Measurements from ENCODE around the gene CCDC116.
A peak's percentile ranks its signal among the peaks of the same experiment; 100 is the strongest.
"Not testable (repeated sequence)": the region's sequence is repeated elsewhere in the genome, so short reads cannot be mapped to it uniquely, and the experiment has no call there.

The CCDC116 gene

GRCh38 chr22:21609556-21610157, 22.9 kb upstream of the CCDC116 start:
- DNase-seq, result not testable (repeated sequence)

DNA sequence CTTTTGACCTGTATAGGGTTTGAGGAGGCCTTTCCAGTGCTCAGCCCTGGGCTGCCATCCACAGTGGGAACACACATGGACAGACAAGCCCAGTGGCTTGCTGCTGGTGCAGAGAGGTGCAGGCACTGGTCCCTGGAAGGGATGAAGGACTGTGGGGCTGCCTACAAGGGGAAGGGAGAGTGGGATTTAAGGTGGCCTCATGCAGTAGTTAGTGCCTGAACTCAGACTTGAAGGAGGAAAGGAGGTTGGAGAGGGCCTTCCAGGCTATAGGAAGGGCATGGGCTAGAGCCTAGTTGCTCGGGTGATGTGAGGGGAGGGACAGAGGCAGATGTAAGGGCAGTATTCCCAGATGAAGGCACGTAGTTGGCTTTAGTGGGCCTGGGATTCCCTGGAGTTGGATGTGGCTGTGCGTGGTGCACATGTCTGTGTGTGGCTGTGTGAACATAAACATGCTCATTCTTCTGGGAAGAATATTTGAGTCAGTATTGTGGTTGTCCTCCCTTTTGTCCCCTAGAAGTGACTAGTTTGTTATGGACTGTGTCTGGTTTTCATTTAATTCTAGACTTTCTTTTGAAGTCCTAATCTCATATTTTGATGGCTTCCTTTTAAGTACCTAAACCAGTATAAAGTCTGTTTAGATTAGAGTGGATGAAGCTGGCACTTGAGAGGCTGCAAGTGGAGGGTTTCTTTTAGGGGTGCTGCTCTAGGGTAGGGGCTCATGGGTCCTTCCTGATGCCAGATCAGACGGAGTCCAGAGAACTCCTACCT, 21.2 kb upstream of the CCDC116 start:
- DNase-seq, result no peak

DNA sequence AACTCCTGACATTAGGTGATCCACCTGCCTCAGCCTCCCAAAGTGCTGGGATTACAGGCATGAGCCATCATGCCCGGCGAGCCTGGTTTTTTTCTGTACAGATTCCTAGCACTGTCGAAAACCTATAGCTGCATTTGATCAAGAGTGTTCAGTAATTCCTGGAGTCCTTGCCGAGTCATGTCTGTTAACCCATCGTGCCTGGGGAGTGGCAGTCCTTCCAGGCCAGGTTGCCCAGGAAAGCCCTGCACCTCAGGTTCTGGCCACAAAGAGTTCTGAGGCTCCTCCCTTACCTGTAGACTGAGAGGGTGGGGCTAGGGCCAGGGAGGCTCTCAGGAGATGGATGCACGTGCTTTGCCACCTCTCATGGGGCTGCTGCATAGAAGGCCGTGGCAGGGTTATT, 19.7 kb upstream of the CCDC116 start:
- no peak for DNase-seq

DNA sequence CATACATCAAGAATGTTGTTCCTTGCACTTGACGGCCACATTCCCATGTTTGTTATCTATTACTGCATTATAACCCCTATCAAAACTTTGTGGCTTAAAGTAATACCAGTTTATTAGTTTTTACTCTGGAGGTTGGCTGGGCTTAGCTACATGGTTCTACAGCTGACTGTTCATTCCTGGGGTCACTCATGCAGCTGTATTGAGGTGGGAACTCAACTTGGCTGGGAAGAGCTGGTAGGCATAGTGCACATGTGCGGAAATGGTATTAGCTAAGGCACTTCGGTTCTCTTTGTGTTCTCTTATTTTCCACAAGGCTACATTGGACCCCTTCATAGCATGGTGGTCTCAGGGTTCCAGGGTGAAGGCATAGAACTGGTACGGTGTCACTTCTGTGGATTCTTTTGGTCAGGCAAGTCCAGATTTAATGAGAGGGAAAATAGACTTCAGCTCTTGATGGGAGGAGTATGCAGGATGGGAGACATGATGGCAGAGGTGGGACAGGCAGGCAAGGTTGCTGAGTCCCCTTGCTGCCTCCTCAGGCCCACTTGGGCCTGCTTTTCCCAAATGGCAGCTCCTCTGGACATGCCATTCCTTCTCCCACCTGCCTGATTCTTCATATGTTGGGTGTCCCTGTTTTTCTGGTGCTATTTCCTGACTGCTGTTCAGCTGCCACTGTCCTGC, 18.9 kb upstream of the CCDC116 start:
- DNase-seq, result no peak

- DNase-seq, result no peak
Measured at GRCh38 chr22:21615731-21616130, 16.8 kb upstream of the CCDC116 start.

- not testable (repeated sequence) for DNase-seq
Measured at GRCh38 chr22:21617337-21617736, 15.2 kb upstream of the CCDC116 start.

DNA sequence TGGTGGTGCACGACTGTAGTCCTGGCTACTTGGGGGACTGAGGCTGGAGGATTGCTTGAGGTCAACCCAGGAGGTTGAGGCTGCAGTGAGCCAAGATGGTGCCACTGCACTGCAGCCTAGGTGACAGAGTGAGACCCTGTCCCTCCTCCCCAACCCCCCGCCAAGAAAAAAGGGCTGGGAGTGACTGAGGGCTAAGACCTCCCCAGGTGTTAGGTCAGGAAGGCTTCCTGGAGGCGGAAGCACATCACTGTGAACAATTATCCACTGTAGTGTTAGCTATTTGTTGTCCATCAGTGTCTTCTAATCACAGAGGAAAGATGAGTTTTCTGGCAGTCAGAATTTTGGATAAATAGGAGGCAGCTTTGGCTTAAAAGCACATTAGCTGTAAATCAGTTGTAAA, 11.5 kb upstream of the CCDC116 start:
- DNase-seq, result no peak

- peak; percentile 38 for DNase-seq
Measured at GRCh38 chr22:21622011-21622918, 10.3 kb upstream of the CCDC116 start.

GRCh38 chr22:21622919-21623647, 9.5 kb upstream of the CCDC116 start:
- peak; percentile 59 for DNase-seq

DNA sequence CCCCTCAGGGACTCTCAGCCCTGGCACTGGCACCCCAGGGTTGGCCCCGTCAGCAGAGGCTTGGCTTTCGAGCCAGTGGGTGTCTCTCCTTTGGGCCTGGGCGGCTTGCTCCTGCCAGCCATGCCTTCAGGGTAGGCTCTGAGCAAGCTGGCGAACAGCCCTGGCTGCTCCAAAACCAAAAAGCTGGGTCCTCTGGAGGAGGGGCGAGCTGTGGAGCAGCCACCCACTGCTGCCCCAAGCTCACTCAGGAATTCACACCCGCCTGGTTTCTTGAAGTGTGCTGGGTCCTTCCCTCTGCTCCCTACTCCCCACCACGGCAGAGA, 9.0 kb upstream of the CCDC116 start:
- peak; percentile 59 for DNase-seq

DNA sequence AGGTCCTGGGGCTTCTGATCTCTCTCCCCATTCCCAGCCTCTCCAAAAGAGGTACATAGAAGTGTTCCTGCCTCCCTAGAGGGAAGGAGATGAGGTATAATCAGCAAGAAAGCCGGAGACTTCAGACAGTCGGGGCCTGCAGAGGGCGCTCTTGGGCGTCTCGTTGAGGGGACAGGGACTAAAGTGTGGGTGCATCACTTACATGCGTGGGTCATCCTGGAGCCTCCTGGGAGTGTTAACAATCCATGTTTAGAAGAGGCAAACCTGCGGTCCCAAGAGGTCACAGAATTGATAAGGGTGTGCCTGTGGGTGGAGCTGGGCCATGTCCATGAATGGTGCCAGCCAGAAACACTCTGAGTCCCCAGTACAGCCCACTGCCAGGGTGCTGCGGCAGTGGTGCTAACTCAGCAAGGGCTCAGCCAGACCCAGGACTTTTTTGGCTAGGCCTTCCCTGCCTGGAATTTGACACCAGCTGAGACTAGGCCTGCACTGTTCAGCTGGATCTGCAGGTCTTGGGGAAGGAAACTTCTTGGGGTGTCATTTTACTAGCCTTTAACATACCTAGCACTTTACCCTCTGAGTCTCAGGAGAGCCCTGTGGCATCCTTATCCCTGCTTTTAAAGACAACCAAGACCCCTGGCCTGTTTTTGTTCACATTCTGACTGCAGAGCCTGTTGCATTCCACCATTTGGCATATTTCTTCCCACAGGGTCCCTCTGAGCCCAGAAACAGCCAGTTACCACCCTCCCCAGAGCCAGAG, 8.3 kb upstream of the CCDC116 start:
- no peak for DNase-seq

- DNase-seq, result no peak
Measured at GRCh38 chr22:21624880-21625791, 7.4 kb upstream of the CCDC116 start.

DNA sequence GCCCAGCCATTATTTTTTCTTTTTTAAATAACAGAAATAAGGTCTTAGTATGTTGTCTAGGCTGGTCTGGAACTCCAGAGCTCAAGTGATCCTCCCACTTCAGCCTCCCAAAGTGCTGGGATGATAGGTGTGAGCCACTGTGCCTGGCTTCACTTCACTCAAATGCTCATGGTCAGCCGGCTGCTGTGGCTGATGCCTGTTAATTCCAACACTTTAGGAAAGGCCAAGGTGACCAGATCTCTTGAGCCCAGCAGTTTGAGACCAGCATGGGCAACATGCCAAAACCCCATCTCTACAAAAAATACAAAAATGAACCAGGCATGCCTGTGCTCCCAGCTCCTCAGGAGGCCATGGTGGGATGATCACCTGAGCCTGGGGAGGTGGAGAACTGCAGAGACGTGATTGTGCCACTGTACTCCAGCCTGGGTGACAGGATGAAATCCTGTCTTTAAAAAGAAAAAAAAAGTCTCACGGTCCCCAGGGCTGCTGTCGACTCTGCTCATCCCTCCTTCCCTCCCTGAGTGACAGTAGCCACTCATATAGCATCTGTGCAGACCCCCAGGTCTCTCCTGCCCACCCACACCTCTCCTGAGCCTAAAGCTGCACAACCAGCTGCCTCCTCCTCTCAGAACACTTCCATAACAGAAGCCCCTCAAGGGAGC, 6.4 kb upstream of the CCDC116 start:
- DNase-seq, result no peak

- DNase-seq, result no peak
Measured at GRCh38 chr22:21626735-21627469, 5.7 kb upstream of the CCDC116 start.

DNA sequence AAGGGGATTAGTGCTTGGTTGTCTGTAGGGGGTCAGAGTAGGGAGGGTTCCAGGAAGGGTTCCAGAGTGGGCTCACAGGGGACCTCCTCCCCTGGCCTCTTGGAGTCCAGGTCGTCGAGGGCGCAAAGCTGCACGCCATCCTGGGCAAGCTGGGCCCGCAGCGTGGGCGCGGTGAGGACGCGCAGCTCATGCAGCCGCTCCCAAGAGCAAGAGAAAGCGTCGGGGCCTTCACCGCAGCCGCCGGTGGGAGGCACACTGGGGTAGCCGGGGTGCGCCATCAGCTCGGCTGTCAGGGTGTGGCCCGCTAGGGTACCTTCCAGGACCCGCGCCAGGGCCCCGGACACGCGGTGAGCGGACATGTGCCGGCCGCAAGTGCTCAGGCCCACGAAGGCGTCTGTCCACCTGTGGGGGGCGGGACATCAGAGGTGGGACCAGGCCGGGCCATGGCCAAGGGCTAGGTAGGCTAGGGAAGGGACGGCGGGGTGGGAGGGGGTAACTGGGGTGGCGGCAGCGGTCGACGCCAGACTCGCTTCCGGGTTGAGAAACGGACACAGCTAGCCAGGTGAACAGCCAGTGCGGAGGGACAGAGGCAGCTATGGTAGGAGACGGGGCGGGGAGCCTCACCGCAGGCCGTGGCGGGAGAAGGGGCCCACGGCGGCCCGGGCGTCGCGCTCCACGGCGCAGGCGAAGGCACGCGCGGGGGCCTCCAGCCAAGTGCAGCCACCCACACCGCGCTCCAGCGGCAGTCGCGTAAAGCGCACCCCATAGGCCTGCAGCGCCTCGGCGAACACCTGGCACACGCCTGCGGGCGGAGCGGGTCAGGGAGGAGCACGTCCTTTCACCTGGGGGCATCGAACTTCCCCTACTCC, 3.9 kb upstream of the CCDC116 start:
- no peak for DNase-seq

- DNase-seq, result peak; percentile 92
Measured at GRCh38 chr22:21629255-21630149, 3.1 kb upstream of the CCDC116 start, which contains the start of gene YDJC. TSS of gene YDJC (minus strand) at chr22:21630022. CDS start at chr22:21630014, 8 bp downstream.

DNA sequence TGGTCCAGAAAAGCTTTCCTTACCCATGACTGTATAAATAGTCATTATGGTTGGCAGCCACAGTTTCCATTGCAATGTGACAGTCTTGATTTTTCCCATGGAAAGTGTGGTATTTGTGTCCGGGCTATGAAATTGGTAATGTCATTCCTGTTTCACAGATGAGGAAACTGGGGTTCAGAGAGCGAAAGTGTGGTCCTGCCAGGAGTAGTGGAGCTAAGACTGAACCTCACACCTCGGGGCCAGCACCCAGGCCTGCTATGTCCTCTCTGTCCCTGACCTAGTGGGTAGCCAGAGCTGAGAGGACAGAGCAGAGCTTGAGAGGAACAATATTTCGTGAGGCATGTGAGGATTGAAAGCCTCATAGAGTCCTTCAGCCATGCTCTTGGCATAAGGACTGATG, 1.5 kb upstream of the CCDC116 start:
- no peak for DNase-seq

Data from midbrain (tissue), 1 donor.